ENCODE results near the gene HPSE.
A peak's percentile ranks its signal among the peaks of the same experiment; 100 is the strongest.
"Not testable (repeated sequence)": the region's sequence is repeated elsewhere in the genome, so short reads cannot be mapped to it uniquely, and the experiment has no call there.

The HPSE gene

GRCh38 chr4:83317671-83318070 is 17.0 kb downstream of the HPSE start:
- Mint-ChIP-seq H3K36me3 (ENCODE audit: low read depth) (peaks cover 8% of the 10 kb centered on the region), H3K27ac (no peak overlapping the region), H3K27me3 (no peaks in the 10 kb centered on the region), H3K4me1 (peaks cover 7% of the 10 kb centered on the region), H3K4me3 (no peak overlapping the region), H3K9me3 (no peaks in the 10 kb centered on the region)
- ATAC-seq = no peak
- DNase-seq = no peak

GRCh38 chr4:83316459-83317165 is 18.0 kb downstream of the HPSE start:
- no peaks in the 10 kb centered on the region for H3K9me3 Mint-ChIP-seq
- no peak overlapping the region for H3K27ac Mint-ChIP-seq
- peaks cover 7% of the 10 kb centered on the region for H3K4me1 Mint-ChIP-seq
- peaks cover 13% of the 10 kb centered on the region for H3K36me3 Mint-ChIP-seq (ENCODE audit: low read depth)
- H3K27me3 Mint-ChIP-seq = no peaks in the 10 kb centered on the region
- DNase-seq = no peak
- H3K4me3 Mint-ChIP-seq = no peak overlapping the region
- ATAC-seq = no peak

GRCh38 chr4:83315341-83315870 is 19.2 kb downstream of the HPSE start:
- Mint-ChIP-seq H3K27ac (no peak overlapping the region), H3K4me1 (peaks cover 2% of the 10 kb centered on the region), H3K36me3 (ENCODE audit: low read depth) (peaks cover 11% of the 10 kb centered on the region), H3K27me3 (no peaks in the 10 kb centered on the region), H3K4me3 (no peak overlapping the region), H3K9me3 (no peaks in the 10 kb centered on the region)
- ATAC-seq = no peak
- DNase-seq = no peak

GRCh38 chr4:83308672-83309071 is 26.0 kb downstream of the HPSE start:
- H3K36me3 Mint-ChIP-seq (ENCODE audit: low read depth) = peaks cover 8% of the 10 kb centered on the region
- ATAC-seq (no peak), DNase-seq (no peak)
- no peaks in the 10 kb centered on the region for H3K27me3 Mint-ChIP-seq
- H3K4me1 Mint-ChIP-seq = peaks cover 3% of the 10 kb centered on the region
- no peak overlapping the region for H3K27ac Mint-ChIP-seq
- no peaks in the 10 kb centered on the region for H3K9me3 Mint-ChIP-seq
- H3K4me3 Mint-ChIP-seq = no peak overlapping the region

- ATAC-seq (no peak), DNase-seq (no peak)
- peaks cover 8% of the 10 kb centered on the region for H3K36me3 Mint-ChIP-seq (ENCODE audit: low read depth)
- no peak overlapping the region for H3K27ac Mint-ChIP-seq
- no peak overlapping the region for H3K4me3 Mint-ChIP-seq
- peaks cover 3% of the 10 kb centered on the region for H3K4me1 Mint-ChIP-seq
- no peaks in the 10 kb centered on the region for H3K27me3 Mint-ChIP-seq
- H3K9me3 Mint-ChIP-seq = no peaks in the 10 kb centered on the region
These were observed 26.7 kb downstream of the HPSE start for GRCh38 chr4:83307920-83308319.

GRCh38 chr4:83305187-83305586 is 29.5 kb downstream of the HPSE start:
- no peaks in the 10 kb centered on the region for H3K27me3 Mint-ChIP-seq
- DNase-seq = no peak
- no peak overlapping the region for H3K4me3 Mint-ChIP-seq

GRCh38 chr4:83297548-83298260 is 36.9 kb downstream of the HPSE start:
- Mint-ChIP-seq H3K4me3 (no peak overlapping the region), H3K27ac (no peak overlapping the region), H3K9me3 (no peaks in the 10 kb centered on the region), H3K4me1 (peaks cover 13% of the 10 kb centered on the region), H3K27me3 (no peaks in the 10 kb centered on the region), H3K36me3 (ENCODE audit: low read depth) (peaks cover 2% of the 10 kb centered on the region)
- ATAC-seq (no peak), DNase-seq (no peak)

More at GRCh38 chr4:83305187-83305586, 29.5 kb downstream of the HPSE start:
- no peak for ATAC-seq
- Mint-ChIP-seq H3K4me1 (peaks cover 3% of the 10 kb centered on the region), H3K27ac (no peak overlapping the region), H3K9me3 (no peaks in the 10 kb centered on the region), H3K36me3 (ENCODE audit: low read depth) (peaks cover 3% of the 10 kb centered on the region)

- peaks cover 2% of the 10 kb centered on the region for H3K36me3 Mint-ChIP-seq (ENCODE audit: low read depth)
- peaks cover 12% of the 10 kb centered on the region for H3K4me1 Mint-ChIP-seq
- no peak overlapping the region for H3K4me3 Mint-ChIP-seq
- no peak overlapping the region for H3K27ac Mint-ChIP-seq
- no peaks in the 10 kb centered on the region for H3K27me3 Mint-ChIP-seq
- H3K9me3 Mint-ChIP-seq = peaks cover 12% of the 10 kb centered on the region
- no peak for DNase-seq
- no peak for ATAC-seq
These were observed 41.2 kb downstream of the HPSE start for GRCh38 chr4:83293305-83294046.

- H3K4me1 Mint-ChIP-seq; H3K27me3 Mint-ChIP-seq; DNase-seq; H3K27ac Mint-ChIP-seq; H3K36me3 Mint-ChIP-seq (ENCODE audit: low read depth); H3K4me3 Mint-ChIP-seq; ATAC-seq: not testable (repeated sequence)
- peaks cover 12% of the 10 kb centered on the region for H3K9me3 Mint-ChIP-seq
These were observed 44.4 kb downstream of the HPSE start for GRCh38 chr4:83290059-83290774.

GRCh38 chr4:83288381-83288780 is 46.3 kb downstream of the HPSE start:
- not testable (repeated sequence) for H3K27ac Mint-ChIP-seq; H3K27me3 Mint-ChIP-seq; H3K36me3 Mint-ChIP-seq (ENCODE audit: low read depth); DNase-seq; ATAC-seq; H3K4me3 Mint-ChIP-seq
- Mint-ChIP-seq H3K4me1 (peaks cover 21% of the 10 kb centered on the region), H3K9me3 (peaks cover 12% of the 10 kb centered on the region)

- ATAC-seq = no peak
These were observed 49.6 kb downstream of the HPSE start for GRCh38 chr4:83285055-83285407.

GRCh38 chr4:83284193-83285054 is 50.2 kb downstream of the HPSE start, which contains the start of gene COQ2:
TSS of gene COQ2 (minus strand) at chr4:83284798. CDS start at chr4:83284764, 34 bp downstream.
- DNase-seq (peak; percentile 98), ATAC-seq (peak; percentile 92)
- peak within 1 kb of the TSS; percentile 93 for H3K27ac Mint-ChIP-seq
- peaks cover 1% of the 10 kb centered on the region for H3K36me3 Mint-ChIP-seq (ENCODE audit: low read depth)
- no peaks in the 10 kb centered on the region for H3K27me3 Mint-ChIP-seq
- peaks cover 40% of the 10 kb centered on the region for H3K4me1 Mint-ChIP-seq
- peak within 1 kb of the TSS; percentile 88 for H3K4me3 Mint-ChIP-seq
- H3K9me3 Mint-ChIP-seq = no peaks in the 10 kb centered on the region

More at GRCh38 chr4:83285055-83285407, 49.6 kb downstream of the HPSE start:
- Mint-ChIP-seq H3K27me3 (no peaks in the 10 kb centered on the region), H3K9me3 (peaks cover 4% of the 10 kb centered on the region), H3K27ac (peak overlapping the region; percentile 93), H3K4me1 (peaks cover 40% of the 10 kb centered on the region), H3K4me3 (peak overlapping the region; percentile 88), H3K36me3 (ENCODE audit: low read depth) (no peaks in the 10 kb centered on the region)
- peak; percentile 16 for DNase-seq

- DNase-seq (no peak), ATAC-seq (no peak)
- Mint-ChIP-seq H3K4me1 (peaks cover 40% of the 10 kb centered on the region), H3K27me3 (no peaks in the 10 kb centered on the region), H3K4me3 (peak overlapping the region; percentile 84), H3K9me3 (no peaks in the 10 kb centered on the region), H3K27ac (no peak overlapping the region), H3K36me3 (ENCODE audit: low read depth) (peaks cover 10% of the 10 kb centered on the region)
These were observed 51.5 kb downstream of the HPSE start for GRCh38 chr4:83283181-83283580.

All from activated naive CD8-positive, alpha-beta T cell treated with anti-CD3 and anti-CD28 coated beads, Interleukin-2, amount 50 U/mL, for 24 hours (primary cell).